Natural killer cell (primary cell): Measurements from ENCODE around the gene RMI1. TPM values are rescaled to one million over a fixed set of nuclear protein-coding genes. Genes with fewer than 3 reads are reported as not detected.
"Not testable (repeated sequence)": the region's sequence is repeated elsewhere in the genome, so short reads cannot be mapped to it uniquely, and the experiment has no call there.

Experiments used
- ATAC-seq, 3 donors: fragments of 150-1000 bp in 2 of 3; fragments of 200-7000 bp in 1 of 3; cut with Tn5 transposase; 1 replicate in 1 of 3; 2 replicates in 2 of 3; pipeline ENCODE4 v1.10.0; 2021; ENCODE audit warnings: mild to moderate bottlenecking in 2 of 3, moderate library complexity in 2 of 3
- DNase-seq, 2 donors: peaks; one replicate each; pipeline versions ENCODE4 v3.0.0 to v3.0.0-alpha.2; 2013 to 2021; ENCODE audit warnings: mixed read lengths in 1 of 2
- H3K27ac ChIP-seq: one replicate; pipeline ENCODE4 v1.5.1; 2013; ENCODE audit warnings: mild to moderate bottlenecking, low read length
- H3K27me3 ChIP-seq: one replicate; pipeline ENCODE4 v1.6.1; 2013; ENCODE audit warnings: low read length; ENCODE audit not compliant: control insufficient read depth, insufficient read depth
- H3K36me3 ChIP-seq: one replicate; pipeline ENCODE4 v1.6.1; 2013; ENCODE audit warnings: low read length; ENCODE audit not compliant: control insufficient read depth, insufficient read depth
- H3K4me1 ChIP-seq: one replicate; pipeline ENCODE4 v1.6.1; 2013; ENCODE audit warnings: low read length; ENCODE audit not compliant: control insufficient read depth, insufficient read depth
- H3K4me3 ChIP-seq: one replicate; pipeline ENCODE4 v1.5.1; 2013; ENCODE audit warnings: low read length
- H3K9me3 ChIP-seq: one replicate; pipeline ENCODE4 v1.6.1; 2013; ENCODE audit warnings: low read length; ENCODE audit not compliant: control insufficient read depth, insufficient read depth
- H3K27ac Mint-ChIP-seq, 2 donors: one replicate each; pipeline ENCODE4 v1.8.0; 2022; ENCODE audit warnings: mild to moderate bottlenecking in 2 of 2, mixed read lengths in 2 of 2, moderate library complexity in 1 of 2
- H3K27me3 Mint-ChIP-seq, 2 donors: one replicate each; pipeline ENCODE4 v1.8.0; 2022; ENCODE audit warnings: low read depth in 2 of 2, mixed read lengths in 2 of 2
- H3K36me3 Mint-ChIP-seq: one replicate; pipeline ENCODE4 v1.8.0; 2022; ENCODE audit warnings: mixed read lengths
- H3K4me1 Mint-ChIP-seq, 2 donors: one replicate each; pipeline ENCODE4 v1.8.0; 2022; ENCODE audit warnings: mixed read lengths in 2 of 2
- H3K4me3 Mint-ChIP-seq: one replicate; pipeline ENCODE4 v1.8.0; 2022; ENCODE audit warnings: mild to moderate bottlenecking, moderate library complexity, mixed read lengths
- H3K9me3 Mint-ChIP-seq, 2 donors: one replicate each; pipeline ENCODE4 v1.8.0; 2022; ENCODE audit warnings: mixed read lengths in 2 of 2
- WGBS: methylation state at CpG from one replicate; pipeline ENCODE4 v1.1.7; 2013; ENCODE audit warnings: missing lambda C conversion rate; ENCODE audit not compliant: insufficient coverage; 5-methylcytosine and 5-hydroxymethylcytosine counted together
- intact Hi-C: fragments of 100-400 bp; cut with micrococcal nuclease; formaldehyde crosslinking; loops from one replicate; pipeline ENCODE4 v1.14.2; 2022
- total RNA-seq, 4 donors: library from RNA; stranded (reverse); fragments of 120-200 nt in 1 of 4; gene quantifications; one replicate each; pipeline versions ENCODE4 v1.2.3 to v1.2.4, GENCODE V29; 2013 to 2022
- TF ChIP-seq, protein P1 (sequence below): fragments of 200-600 bp; IDR thresholded peaks from one replicate; pipeline ENCODE4 v1.8.0; 2022; ENCODE audit warnings: antibody characterized with exemption

RMI1 gene
- total RNA-seq, 3 donors from 2014 or later (not counting 1 experiment from before 2014, with no cell fraction given), result 2.8 to 5.4 (median 3.0) TPM

DNA sequence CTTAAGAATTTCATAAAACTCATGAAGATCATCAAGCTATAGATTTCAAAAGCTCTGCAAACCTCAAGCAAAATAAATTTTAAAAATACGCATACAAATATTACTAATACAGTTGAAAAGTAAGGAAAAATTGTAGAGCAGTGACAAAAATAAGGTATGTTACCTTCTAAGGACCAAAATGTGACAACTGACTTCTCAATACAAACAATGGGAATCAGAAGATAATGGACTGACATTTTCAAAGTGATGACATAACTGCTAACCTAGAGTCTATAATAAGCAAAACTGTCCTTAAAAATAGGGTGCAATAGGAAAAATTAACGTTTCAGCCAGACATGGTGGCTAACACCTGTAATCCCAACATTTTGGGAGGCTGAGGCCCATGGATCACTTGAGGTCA, 27.1 kb downstream of the RMI1 start:
- H3K36me3 Mint-ChIP-seq, result no peaks in the 10 kb centered on the region
- Histone ChIP-seq H3K4me1 (no peaks in the 10 kb centered on the region), H3K27ac (no peak overlapping the region), H3K4me3 (no peak overlapping the region), H3K9me3 (no peaks in the 10 kb centered on the region), H3K36me3 (no peaks in the 10 kb centered on the region), H3K27me3 (no peaks in the 10 kb centered on the region)
- no peaks in the 10 kb centered on the region for H3K4me1 Mint-ChIP-seq
- ATAC-seq (no peak), DNase-seq (no peak)
- H3K27me3 Mint-ChIP-seq, result no peaks in the 10 kb centered on the region
- intact Hi-C loops, result no loop called here
- H3K4me3 Mint-ChIP-seq, result no peak overlapping the region
- 87% methylated on average over 1 of the region's 2 CpGs for WGBS
- H3K27ac Mint-ChIP-seq, result no peak overlapping the region
- no peaks in the 10 kb centered on the region for H3K9me3 Mint-ChIP-seq
- TF ChIP-seq, protein P1, sequence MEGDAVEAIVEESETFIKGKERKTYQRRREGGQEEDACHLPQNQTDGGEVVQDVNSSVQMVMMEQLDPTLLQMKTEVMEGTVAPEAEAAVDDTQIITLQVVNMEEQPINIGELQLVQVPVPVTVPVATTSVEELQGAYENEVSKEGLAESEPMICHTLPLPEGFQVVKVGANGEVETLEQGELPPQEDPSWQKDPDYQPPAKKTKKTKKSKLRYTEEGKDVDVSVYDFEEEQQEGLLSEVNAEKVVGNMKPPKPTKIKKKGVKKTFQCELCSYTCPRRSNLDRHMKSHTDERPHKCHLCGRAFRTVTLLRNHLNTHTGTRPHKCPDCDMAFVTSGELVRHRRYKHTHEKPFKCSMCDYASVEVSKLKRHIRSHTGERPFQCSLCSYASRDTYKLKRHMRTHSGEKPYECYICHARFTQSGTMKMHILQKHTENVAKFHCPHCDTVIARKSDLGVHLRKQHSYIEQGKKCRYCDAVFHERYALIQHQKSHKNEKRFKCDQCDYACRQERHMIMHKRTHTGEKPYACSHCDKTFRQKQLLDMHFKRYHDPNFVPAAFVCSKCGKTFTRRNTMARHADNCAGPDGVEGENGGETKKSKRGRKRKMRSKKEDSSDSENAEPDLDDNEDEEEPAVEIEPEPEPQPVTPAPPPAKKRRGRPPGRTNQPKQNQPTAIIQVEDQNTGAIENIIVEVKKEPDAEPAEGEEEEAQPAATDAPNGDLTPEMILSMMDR, result no peak

DNA sequence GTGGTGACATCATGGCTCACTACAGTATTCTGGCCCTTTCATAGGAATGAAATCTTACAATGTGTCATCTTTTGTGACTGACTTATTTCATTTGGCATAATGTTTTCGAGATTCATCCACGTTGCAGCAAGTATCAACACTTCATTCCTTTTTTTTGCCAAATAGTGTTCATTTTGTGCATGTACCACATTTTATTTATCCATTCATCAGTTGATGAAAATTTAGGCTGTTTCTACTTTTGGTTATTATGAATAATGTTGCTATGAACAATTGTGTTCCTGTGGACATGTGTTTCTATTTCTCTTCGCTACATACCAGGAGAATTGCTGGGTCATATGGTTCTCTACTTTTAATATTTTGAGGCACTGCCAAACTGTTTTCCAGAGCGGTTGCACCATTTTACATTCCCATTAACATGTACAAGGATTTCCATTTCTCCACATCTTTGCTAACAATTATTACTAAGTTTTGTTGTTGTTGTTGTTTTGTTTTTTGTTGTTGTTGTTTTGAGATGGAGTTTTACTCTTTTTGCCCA, 43.5 kb downstream of the RMI1 start:
- Histone ChIP-seq H3K9me3 (no peaks in the 10 kb centered on the region), H3K36me3 (no peaks in the 10 kb centered on the region), H3K4me3 (no peak overlapping the region), H3K27me3 (no peaks in the 10 kb centered on the region), H3K4me1 (no peaks in the 10 kb centered on the region), H3K27ac (no peak overlapping the region)
- DNase-seq, result no peak
- 81% methylated on average over 3 of the region's 4 CpGs for WGBS
- Mint-ChIP-seq H3K27me3 (peaks cover 6 to 9% of the 10 kb centered on the region in 2 donors), H3K4me3 (no peak overlapping the region), H3K9me3 (no peaks in the 10 kb centered on the region), H3K36me3 (no peaks in the 10 kb centered on the region), H3K4me1 (no peaks in the 10 kb centered on the region), H3K27ac (no peak overlapping the region)
- TF ChIP-seq, protein P1, result no peak
- ATAC-seq, result no peak
- intact Hi-C loops, result loop anchor here (10.0 kb wide), 1 partner anchor 251 kb away; no protein-coding TSS in a partner anchor

DNA sequence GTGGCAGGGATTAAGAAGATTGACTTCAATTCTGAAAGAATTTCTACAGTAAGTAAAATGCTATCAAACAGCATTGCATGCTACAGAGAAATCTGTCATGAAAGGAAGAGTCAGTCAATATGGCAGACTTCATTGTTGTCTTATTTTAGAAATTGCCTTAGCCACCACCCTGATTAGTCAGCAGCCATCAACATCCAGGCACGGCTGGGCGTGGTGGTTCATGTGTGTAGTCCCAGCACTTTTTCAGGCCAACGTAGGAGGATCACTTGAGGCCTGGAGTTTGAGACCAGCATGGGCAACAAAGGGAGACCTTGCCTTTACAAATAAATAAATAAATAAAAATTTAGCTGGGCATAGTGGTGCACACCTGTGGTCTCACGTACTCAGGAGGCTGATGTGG, 46.6 kb downstream of the RMI1 start:
- Mint-ChIP-seq H3K27me3 (peaks cover 9 to 11% of the 10 kb centered on the region in 2 donors), H3K4me1 (no peaks in the 10 kb centered on the region), H3K36me3 (no peaks in the 10 kb centered on the region), H3K4me3 (no peak overlapping the region), H3K9me3 (no peaks in the 10 kb centered on the region), H3K27ac (no peak overlapping the region)
- Histone ChIP-seq H3K4me1 (no peaks in the 10 kb centered on the region), H3K27ac (no peak overlapping the region), H3K4me3 (no peak overlapping the region), H3K9me3 (no peaks in the 10 kb centered on the region), H3K36me3 (no peaks in the 10 kb centered on the region), H3K27me3 (no peaks in the 10 kb centered on the region)
- WGBS, result 90% methylated on average over 4 of the region's 4 CpGs
- DNase-seq (no peak), ATAC-seq (no peak)
- intact Hi-C loops, result loop anchor here (10.0 kb wide), 1 partner anchor 248 kb away; no protein-coding TSS in a partner anchor
- TF ChIP-seq, protein P1, result no peak

DNA sequence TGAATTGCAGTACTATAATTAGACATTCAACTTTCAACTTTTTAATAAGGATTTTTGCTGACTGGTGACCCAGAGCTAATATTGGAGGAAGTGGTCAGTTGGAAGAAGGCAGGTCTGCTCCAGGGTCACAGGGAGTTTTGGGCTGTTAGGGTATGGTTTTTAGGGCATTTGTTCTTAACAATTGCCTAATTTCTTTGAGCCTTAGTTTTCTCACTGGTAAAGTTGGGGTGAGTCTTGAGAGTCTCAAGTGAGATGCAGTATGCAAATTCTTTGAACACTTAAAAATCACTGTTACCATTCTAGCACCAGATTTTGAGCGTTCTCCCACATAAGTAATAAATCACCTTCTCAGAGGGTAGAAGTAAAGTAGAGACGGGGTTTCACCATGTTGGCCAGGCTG, 50.9 kb downstream of the RMI1 start:
- intact Hi-C loops, result no loop called here
- H3K36me3 ChIP-seq, result no peaks in the 10 kb centered on the region
- DNase-seq (no peak), ATAC-seq (no peak)
- H3K27me3 Mint-ChIP-seq, result peaks cover 24 to 33% of the 10 kb centered on the region in 2 donors
- no peaks in the 10 kb centered on the region for H3K9me3 ChIP-seq
- TF ChIP-seq, protein P1, result no peak
- H3K4me3 ChIP-seq, result no peak overlapping the region
- H3K9me3 Mint-ChIP-seq, result no peaks in the 10 kb centered on the region
- H3K27ac ChIP-seq, result no peak overlapping the region
- 78% methylated on average over 1 of the region's 2 CpGs for WGBS
- no peaks in the 10 kb centered on the region for H3K36me3 Mint-ChIP-seq
- no peak overlapping the region for H3K27ac Mint-ChIP-seq
- no peak overlapping the region for H3K4me3 Mint-ChIP-seq
- H3K4me1 Mint-ChIP-seq, result no peaks in the 10 kb centered on the region
- H3K27me3 ChIP-seq, result no peaks in the 10 kb centered on the region
- no peaks in the 10 kb centered on the region for H3K4me1 ChIP-seq

DNA sequence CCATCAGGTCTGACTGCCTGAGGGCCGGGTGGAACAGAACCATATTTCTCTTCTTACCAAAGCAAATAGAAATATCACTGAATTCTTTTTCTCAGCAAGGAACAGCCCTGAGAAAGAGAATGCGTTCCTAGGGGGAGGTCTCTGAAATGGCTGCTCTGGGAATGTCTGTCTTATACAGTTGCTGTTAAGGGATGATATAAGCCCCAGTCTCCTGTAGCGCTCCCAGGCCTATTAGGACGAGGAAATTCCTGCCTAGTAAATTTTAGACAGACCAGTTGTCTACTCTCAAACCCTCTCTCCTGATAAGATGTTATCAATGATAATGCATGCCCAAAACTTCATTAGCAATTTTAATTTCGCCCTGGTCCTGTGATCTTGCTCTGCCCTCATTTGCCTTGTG, 61.3 kb downstream of the RMI1 start:
- H3K9me3 Mint-ChIP-seq, H3K4me3 Mint-ChIP-seq, intact Hi-C loops, DNase-seq, H3K4me3 ChIP-seq, H3K27me3 ChIP-seq, H3K9me3 ChIP-seq, H3K36me3 ChIP-seq, H3K27ac Mint-ChIP-seq, H3K4me1 ChIP-seq, H3K4me1 Mint-ChIP-seq, ATAC-seq, H3K27ac ChIP-seq: not testable (repeated sequence)
- WGBS, result 73% methylated on average over 5 of the region's 5 CpGs
- H3K36me3 Mint-ChIP-seq, result peaks cover 12% of the 10 kb centered on the region
- H3K27me3 Mint-ChIP-seq, result peaks cover 31 to 33% of the 10 kb centered on the region in 2 donors
